K562 (cell line): Measurements from ENCODE around the gene LASP1. TPM values are rescaled to one million over a fixed set of nuclear protein-coding genes. Genes with fewer than 3 reads are reported as not detected.

ENCODE experiments used
- ATAC-seq: fragments of 200-7000 bp; cut with Tn5 transposase; 3 replicates; pipeline ENCODE4 v1.9.1; 2020; ENCODE audit warnings: moderate library complexity
- BruUV-seq: library from RNA; stranded (reverse); fragments of 400-500 nt; replicated peaks from 2 replicates; lab custom pipeline; 2021; lab: Mats Ljungman, UMichigan
- CTCF ChIA-PET: fragments of 300-600 bp; formaldehyde crosslinking; extraction: SDS; loops from one replicate; lab custom pipeline; 2021; ENCODE audit warnings: low intra/inter-chr PET ratio; lab: Yijun Ruan, JAX
- POLR2A ChIA-PET: fragments of 300-600, 350-650 bp; sonication (Branson Sonifier 250); formaldehyde crosslinking; extraction: SDS; loops from one replicate; lab custom pipeline; 2021; ENCODE audit warnings: antibody characterized with exemption, inconsistent platforms; lab: Yijun Ruan, JAX
- DNase-seq, 4 experiments: peaks; one replicate each; pipeline versions ENCODE4 v3.0.0 to v3.0.0-alpha.2; 2011 to 2018; ENCODE audit warnings: low spot score in 3 of 4, mixed read lengths in 3 of 4; ENCODE audit errors: extremely low read depth in 1 of 4
- FAIRE-seq: peaks from 2 replicates; lab custom pipeline; 2011; peaks lifted over from hg19 to GRCh38; lab: Jason Lieb, UNC
- H2AFZ ChIP-seq: 2 replicates; pipeline ENCODE4 v1.6.0; 2011; ENCODE audit warnings: low read depth, low read length, control low read depth, inconsistent platforms
- H3K27ac ChIP-seq: fragments of 200-600 bp; 3 replicates; pipeline ENCODE4 v1.8.0; 2011; ENCODE audit warnings: low read depth, mild to moderate bottlenecking, control low read depth, inconsistent platforms, low read length, moderate library complexity, mixed read lengths; ENCODE audit errors: extremely low read depth
- H3K27me3 ChIP-seq, 2 experiments: fragments of 300-600 bp in 1 of 2; 2 replicates in 1 of 2; 3 replicates in 1 of 2; pipeline versions ENCODE4 v1.6.0 to v1.8.0; 2011; ENCODE audit warnings: inconsistent platforms in 2 of 2, low read length in 2 of 2, mild to moderate bottlenecking in 1 of 2, mixed read lengths in 1 of 2, moderate library complexity in 1 of 2; ENCODE audit not compliant: control insufficient read depth in 2 of 2, insufficient read depth in 2 of 2
- H3K36me3 ChIP-seq: fragments of 300-600 bp; 3 replicates; pipeline ENCODE4 v1.8.0; 2011; ENCODE audit warnings: mild to moderate bottlenecking, low read length, inconsistent platforms; ENCODE audit not compliant: control insufficient read depth, insufficient read depth
- H3K4me1 ChIP-seq, 2 experiments: fragments of 200-600 bp in 1 of 2; replicated peaks in 1 of 2; 2 replicates in 1 of 2; 3 replicates in 1 of 2; pipeline versions ENCODE4 v1.5.1 to v1.8.0; 2011; ENCODE audit warnings: inconsistent platforms in 2 of 2, low read length in 2 of 2, mild to moderate bottlenecking in 1 of 2, mixed read lengths in 1 of 2, moderate library complexity in 1 of 2; ENCODE audit not compliant: control insufficient read depth in 2 of 2, insufficient read depth in 2 of 2
- H3K4me2 ChIP-seq: 2 replicates; pipeline ENCODE4 v1.6.1; 2011; ENCODE audit warnings: low read length, control low read depth, inconsistent platforms, mixed read lengths; ENCODE audit not compliant: insufficient read depth
- H3K4me3 ChIP-seq: fragments of 200-600 bp; sonication (generic), shearing (Covaris generic); 2 replicates; pipeline ENCODE4 v1.5.1; 2016; ENCODE audit warnings: control low read depth, inconsistent platforms
- H3K79me2 ChIP-seq: fragments of 200-600 bp; 3 replicates; pipeline ENCODE4 v1.8.0; 2011; ENCODE audit warnings: low read length, inconsistent platforms; ENCODE audit not compliant: control insufficient read depth, insufficient read depth
- H3K9ac ChIP-seq, 2 experiments: 2 replicates each; pipeline versions ENCODE4 v1.6.0 to v1.6.1; 2011; ENCODE audit warnings: low read depth in 2 of 2, low read length in 2 of 2, control low read depth in 1 of 2, inconsistent platforms in 1 of 2, mild to moderate bottlenecking in 1 of 2, mixed read lengths in 1 of 2; ENCODE audit not compliant: insufficient read depth in 1 of 2
- H3K9me1 ChIP-seq: one replicate; pipeline ENCODE4 v1.6.0; 2011; ENCODE audit warnings: inconsistent platforms, mild to moderate bottlenecking, low read length, moderate library complexity; ENCODE audit not compliant: control insufficient read depth, insufficient read depth
- H3K9me3 ChIP-seq: replicated peaks from 2 replicates; pipeline ENCODE4 v1.5.1; 2011; ENCODE audit warnings: low read depth, low read length, inconsistent platforms; ENCODE audit not compliant: control insufficient read depth, insufficient read depth
- H4K20me1 ChIP-seq: replicated peaks from 2 replicates; pipeline ENCODE4 v1.6.1; 2011; ENCODE audit warnings: low read length, inconsistent platforms, mixed read lengths; ENCODE audit not compliant: control insufficient read depth, insufficient read depth
- ZBTB7A ChIP-seq: IDR thresholded peaks from 2 replicates; pipeline ENCODE4 v1.6.1; 2011; ENCODE audit warnings: low read depth, mild to moderate bottlenecking, low read length, moderate library complexity, borderline replicate concordance; ENCODE audit not compliant: control insufficient read depth
- WGBS: fragments of 100-300 bp; shearing (Covaris generic); methylation state at CpG from one replicate; pipeline ENCODE4 v1.1.6; 2016; ENCODE audit warnings: low coverage, mixed read lengths; ENCODE audit not compliant: insufficient coverage; ENCODE audit errors: missing lambda C conversion rate; 5-methylcytosine and 5-hydroxymethylcytosine counted together
- in situ Hi-C: fragments of 300-500 bp; cut with MboI; formaldehyde crosslinking; loops from 4 replicates; pipeline ENCODE4 v1.15.0; 2018; ENCODE audit warnings: inconsistent platforms, mixed read lengths
- intact Hi-C: fragments of 100-400 bp; cut with micrococcal nuclease; formaldehyde crosslinking; loops from 2 replicates; pipeline ENCODE4 v1.14.2; 2022
- polyA plus RNA-seq, 8 experiments: library from polyadenylated mRNA; depleted of rRNA in 4 of 8; stranded (reverse) in 5 of 8; unstranded in 3 of 8; fragments of >200 nt; fragmentation: Nextera tagmentation in 2 of 8; fragmentation: Illumina TruSeq in 1 of 8; extraction: Ambion mirVana in 2 of 8; extraction: Trizol in 1 of 8; gene quantifications; 2 replicates each; pipeline versions ENCODE4 v1.2.1 to v1.2.3, GENCODE V29; 2011 to 2014; ENCODE audit warnings: inconsistent platforms in 1 of 8, missing spikeins in 1 of 8
- total RNA-seq, 7 experiments: library from RNA; depleted of rRNA in 6 of 7; stranded (reverse); fragments of >200 nt in 6 of 7; fragmentation: Illumina TruSeq in 2 of 7; extraction: Trizol in 2 of 7; gene quantifications; 2 replicates each; pipeline versions ENCODE4 v1.2.1 to v1.2.3, GENCODE V29; 2011 to 2021; ENCODE audit warnings: low replicate concordance in 1 of 7
- TF ChIP-seq, protein P1 (sequence below): fragments of 150-350 bp; conservative IDR thresholded peaks from 2 replicates; pipeline ENCODE4 v1.6.1; 2014; ENCODE audit warnings: low read length

Gene LASP1
- total and polyA plus RNA-seq, 9 of the 15 experiments (the other 6 are each of a cell fraction or from before 2014, with no cell fraction given): 23.0 to 125 (median 55.3) TPM

DNA sequence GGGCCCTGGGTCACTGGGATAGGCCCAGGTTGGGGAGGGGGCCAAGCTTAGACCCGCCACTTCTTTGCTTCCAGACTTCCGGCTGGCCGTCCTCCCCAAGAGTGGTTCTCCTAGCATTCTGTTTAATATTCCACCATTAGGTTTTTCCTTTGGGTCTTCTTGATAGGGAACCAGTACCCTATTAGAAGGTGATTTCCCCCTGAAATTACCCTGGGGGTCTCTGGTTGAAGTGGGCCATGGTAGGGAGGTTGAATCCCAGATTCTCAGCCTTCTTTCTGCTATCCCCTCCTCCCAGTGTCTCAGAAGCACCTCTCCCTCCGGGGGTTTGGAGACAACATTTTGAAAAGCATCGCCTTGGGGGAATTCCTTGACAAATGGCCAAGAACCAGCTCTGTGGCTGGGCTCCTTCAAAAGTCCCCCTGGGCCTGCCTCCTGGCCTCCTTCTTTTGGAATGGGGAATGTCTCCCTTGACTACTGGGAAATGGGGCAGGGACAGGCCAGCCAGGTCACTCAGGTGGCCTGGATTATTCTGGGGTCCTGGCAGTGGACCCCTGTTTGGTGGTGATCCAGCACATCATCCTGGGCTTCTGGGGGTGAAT is 5.7 kb downstream of the LASP1 start:
- no peak overlapping the region for H3K4me2 ChIP-seq
- ChIA-PET CTCF (no interaction called here), POLR2A (no interaction called here)
- in situ Hi-C loops: no loop called here
- no peaks in the 10 kb centered on the region for H3K27me3 ChIP-seq
- ATAC-seq (no peak), DNase-seq (no peak), FAIRE-seq (no peak)
- H3K27ac ChIP-seq: no peak overlapping the region
- no peak overlapping the region; a peak in 1 of 4 replicates for H3K9ac ChIP-seq
- 92% methylated on average over 5 of the region's 5 CpGs for WGBS
- H3K4me1 ChIP-seq: peaks cover 17 to 34% of the 10 kb centered on the region in 2 experiments
- no TSS peak for BruUV-seq
- H3K9me3 ChIP-seq: no peaks in the 10 kb centered on the region
- peaks cover 55% of the 10 kb centered on the region for H4K20me1 ChIP-seq
- H3K79me2 ChIP-seq: peaks cover 81% of the 10 kb centered on the region
- no peak overlapping the region for H3K4me3 ChIP-seq
- intact Hi-C loops: no loop called here
- H2AFZ ChIP-seq: no peak overlapping the region
- H3K36me3 ChIP-seq: peaks cover 68% of the 10 kb centered on the region
- TF ChIP-seq, protein P1, sequence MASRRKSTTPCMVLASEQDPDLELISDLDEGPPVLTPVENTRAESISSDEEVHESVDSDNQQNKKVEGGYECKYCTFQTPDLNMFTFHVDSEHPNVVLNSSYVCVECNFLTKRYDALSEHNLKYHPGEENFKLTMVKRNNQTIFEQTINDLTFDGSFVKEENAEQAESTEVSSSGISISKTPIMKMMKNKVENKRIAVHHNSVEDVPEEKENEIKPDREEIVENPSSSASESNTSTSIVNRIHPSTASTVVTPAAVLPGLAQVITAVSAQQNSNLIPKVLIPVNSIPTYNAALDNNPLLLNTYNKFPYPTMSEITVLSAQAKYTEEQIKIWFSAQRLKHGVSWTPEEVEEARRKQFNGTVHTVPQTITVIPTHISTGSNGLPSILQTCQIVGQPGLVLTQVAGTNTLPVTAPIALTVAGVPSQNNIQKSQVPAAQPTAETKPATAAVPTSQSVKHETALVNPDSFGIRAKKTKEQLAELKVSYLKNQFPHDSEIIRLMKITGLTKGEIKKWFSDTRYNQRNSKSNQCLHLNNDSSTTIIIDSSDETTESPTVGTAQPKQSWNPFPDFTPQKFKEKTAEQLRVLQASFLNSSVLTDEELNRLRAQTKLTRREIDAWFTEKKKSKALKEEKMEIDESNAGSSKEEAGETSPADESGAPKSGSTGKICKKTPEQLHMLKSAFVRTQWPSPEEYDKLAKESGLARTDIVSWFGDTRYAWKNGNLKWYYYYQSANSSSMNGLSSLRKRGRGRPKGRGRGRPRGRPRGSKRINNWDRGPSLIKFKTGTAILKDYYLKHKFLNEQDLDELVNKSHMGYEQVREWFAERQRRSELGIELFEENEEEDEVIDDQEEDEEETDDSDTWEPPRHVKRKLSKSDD: no peak
- TF ChIP-seq ZBTB7A: 0 out of 2 replicates have a peak, but pooled peaks have one; percentile 16
- H3K9me1 ChIP-seq: peaks cover 17% of the 10 kb centered on the region
